Thymus (tissue), 2 donors: ENCODE data around the gene KCNA2. TPM values are rescaled to one million over a fixed set of nuclear protein-coding genes. Genes with fewer than 3 reads are reported as not detected.

Source experiments
- polyA plus RNA-seq: library from polyadenylated mRNA; stranded (reverse); fragments of 200-250 nt; gene quantifications from one replicate; pipeline ENCODE4 v1.2.3, GENCODE V29; 2013
- total RNA-seq: library from RNA; stranded (reverse); fragments of 120-200 nt; gene quantifications from one replicate; pipeline ENCODE4 v1.2.4, GENCODE V29; 2013
- donor health status: healthy.

KCNA2 gene
- total and polyA plus RNA-seq, 2 donors, result 0.50 to 2.5 TPM

Other genes with a start within 250 kb of the KCNA2 start
- 0.71 TPM for gene SLC16A4, start 215.3 kb downstream of the KCNA2 start, total RNA-seq
- 2.8 TPM for gene SLC16A4, start 215.3 kb downstream of the KCNA2 start, polyA plus RNA-seq
- gene LAMTOR5, start 198.7 kb downstream of the KCNA2 start, total RNA-seq, result 144 TPM
- 296 TPM for gene LAMTOR5, start 198.7 kb downstream of the KCNA2 start, polyA plus RNA-seq
- 0.19 TPM for gene PROK1, start 155.2 kb downstream of the KCNA2 start, total RNA-seq
- 0.50 TPM for gene PROK1, start 155.2 kb downstream of the KCNA2 start, polyA plus RNA-seq
- 0.05 TPM for gene KCNA10, start 87.2 kb downstream of the KCNA2 start, total RNA-seq
- gene KCNA10, start 87.2 kb downstream of the KCNA2 start, polyA plus RNA-seq, result 0.05 TPM
- gene KCNA3, start 68.6 kb upstream of the KCNA2 start, total RNA-seq, result 22.9 TPM
- 4.6 TPM for gene KCNA3, start 68.6 kb upstream of the KCNA2 start, polyA plus RNA-seq